Hepatocyte (in vitro differentiated cells): ENCODE measurements around the gene GSAP.

ENCODE experiments used
- EZH2 ChIP-seq: fragments of 200-600 bp; sonication (generic); IDR thresholded peaks from 2 replicates; pipeline ENCODE4 v1.6.1; 2016; ENCODE audit warnings: antibody characterized with exemption, mild to moderate bottlenecking, borderline replicate concordance
- EZH2phosphoT487 ChIP-seq: fragments of 200-600 bp; sonication (generic); IDR thresholded peaks from one replicate; pipeline ENCODE4 v1.6.1; 2018; ENCODE audit warnings: antibody characterized with exemption, mild to moderate bottlenecking, low read depth, moderate library complexity; ENCODE audit not compliant: unreplicated experiment, severe bottlenecking
- TF ChIP-seq, protein P1 (sequence below): fragments of 200-600 bp; sonication (generic); IDR thresholded peaks from 2 replicates; pipeline ENCODE4 v1.5.1; 2016; ENCODE audit warnings: antibody characterized with exemption, mild to moderate bottlenecking; ENCODE audit not compliant: poor library complexity

DNA sequence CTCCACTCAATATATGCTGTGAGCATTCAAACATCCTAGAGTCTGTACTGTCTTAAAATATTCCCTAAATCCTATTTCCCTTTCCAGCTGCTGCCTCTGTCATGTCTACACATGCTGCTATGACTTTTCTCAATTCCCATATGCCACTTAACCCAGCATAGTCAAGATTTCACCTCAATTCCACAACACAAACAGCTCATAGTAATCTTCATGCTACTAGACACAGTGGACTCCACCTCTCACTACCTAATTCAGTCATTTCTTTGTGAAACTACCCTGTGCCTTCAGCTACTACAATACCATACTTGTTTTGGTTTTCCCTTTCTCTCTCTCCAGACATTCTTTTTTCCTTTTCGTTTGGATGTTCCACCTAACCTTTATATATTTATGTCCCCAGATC lies 45.5 kb downstream of the GSAP start:
- TF ChIP-seq, protein P1, sequence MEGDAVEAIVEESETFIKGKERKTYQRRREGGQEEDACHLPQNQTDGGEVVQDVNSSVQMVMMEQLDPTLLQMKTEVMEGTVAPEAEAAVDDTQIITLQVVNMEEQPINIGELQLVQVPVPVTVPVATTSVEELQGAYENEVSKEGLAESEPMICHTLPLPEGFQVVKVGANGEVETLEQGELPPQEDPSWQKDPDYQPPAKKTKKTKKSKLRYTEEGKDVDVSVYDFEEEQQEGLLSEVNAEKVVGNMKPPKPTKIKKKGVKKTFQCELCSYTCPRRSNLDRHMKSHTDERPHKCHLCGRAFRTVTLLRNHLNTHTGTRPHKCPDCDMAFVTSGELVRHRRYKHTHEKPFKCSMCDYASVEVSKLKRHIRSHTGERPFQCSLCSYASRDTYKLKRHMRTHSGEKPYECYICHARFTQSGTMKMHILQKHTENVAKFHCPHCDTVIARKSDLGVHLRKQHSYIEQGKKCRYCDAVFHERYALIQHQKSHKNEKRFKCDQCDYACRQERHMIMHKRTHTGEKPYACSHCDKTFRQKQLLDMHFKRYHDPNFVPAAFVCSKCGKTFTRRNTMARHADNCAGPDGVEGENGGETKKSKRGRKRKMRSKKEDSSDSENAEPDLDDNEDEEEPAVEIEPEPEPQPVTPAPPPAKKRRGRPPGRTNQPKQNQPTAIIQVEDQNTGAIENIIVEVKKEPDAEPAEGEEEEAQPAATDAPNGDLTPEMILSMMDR, result no peak
- TF ChIP-seq EZH2, result no peak
- TF ChIP-seq EZH2phosphoT487, result no peak
